Liver (tissue), 3 donors: Measurements from ENCODE around the gene ZDHHC11.

Source experiments
- CTCF ChIP-seq: fragments of 150-350 bp; IDR thresholded peaks from 2 replicates; pipeline ENCODE4 v1.5.1; 2017; ENCODE audit warnings: improper control_type of control experiment, low read depth, low read length; ENCODE audit not compliant: missing input control
- GABPA ChIP-seq, 2 donors: IDR thresholded peaks in 1 of 2; conservative IDR thresholded peaks in 1 of 2; 2 replicates each; pipeline ENCODE4 v1.6.1; 2016; ENCODE audit warnings: antibody characterized with exemption in 2 of 2, mild to moderate bottlenecking in 1 of 2, moderate library complexity in 1 of 2
- TAF1 ChIP-seq: conservative IDR thresholded peaks from 2 replicates; pipeline ENCODE4 v1.6.1; 2016; ENCODE audit warnings: antibody characterized with exemption, mild to moderate bottlenecking
- donor health status: healthy.
- donor health status: healthy.

- TF ChIP-seq GABPA (IDR thresholded peaks at IDR 0.05 in 1 of 2, conservative IDR thresholded peaks at IDR 0.05 in 1 of 2) (no peak), TAF1 (no peak), CTCF (no peak)
Observed at GRCh38 chr5:887947-888637, 37.3 kb upstream of the ZDHHC11 start.
